Tibial nerve (tissue), 4 donors: Measurements from ENCODE around the gene MTUS2. TPM values are rescaled to one million over a fixed set of nuclear protein-coding genes. Genes with fewer than 3 reads are reported as not detected.

Experiments used
- DNase-seq, 2 donors: peaks; one replicate each; pipeline ENCODE4 v3.0.0-alpha.2; 2019; ENCODE audit warnings: low spot score in 2 of 2
- H3K27ac ChIP-seq, 4 donors: fragments of 200-600 bp; sonication (generic) in 3 of 4; one replicate each; pipeline ENCODE4 v1.5.1; 2017 to 2019; ENCODE audit warnings: mild to moderate bottlenecking in 1 of 4
- H3K27me3 ChIP-seq, 2 donors: fragments of 200-600 bp; sonication (generic) in 1 of 2; one replicate each; pipeline versions ENCODE4 v1.5.1 to v1.6.0; 2017 to 2019
- H3K36me3 ChIP-seq, 3 donors: fragments of 200-600 bp; sonication (generic); one replicate each; pipeline ENCODE4 v1.5.1; 2018 to 2019
- H3K4me1 ChIP-seq, 4 donors: fragments of 200-600 bp; sonication (generic) in 3 of 4; one replicate each; pipeline ENCODE4 v1.5.1; 2017 to 2019
- H3K4me3 ChIP-seq, 4 donors: fragments of 200-600 bp; sonication (generic) in 3 of 4; one replicate each; pipeline ENCODE4 v1.5.1; 2017 to 2019; ENCODE audit warnings: mild to moderate bottlenecking in 1 of 4, moderate library complexity in 1 of 4
- H3K9me3 ChIP-seq, 4 donors: fragments of 200-600 bp; sonication (generic) in 3 of 4; one replicate each; pipeline ENCODE4 v1.5.1; 2017 to 2019
- EP300 ChIP-seq, 2 donors: sonication (generic); formaldehyde crosslinking; IDR thresholded peaks; one replicate each; pipeline ENCODE4 v1.6.1; 2017; ENCODE audit warnings: antibody characterized with exemption in 2 of 2, mild to moderate bottlenecking in 1 of 2
- POLR2A ChIP-seq, 2 donors: fragments of 450-650 bp; IDR thresholded peaks; one replicate each; pipeline ENCODE4 v1.6.1; 2017; ENCODE audit warnings: antibody characterized with exemption in 2 of 2, mild to moderate bottlenecking in 2 of 2, moderate library complexity in 2 of 2
- WGBS, 2 donors: methylation state at CpG; one replicate each; pipeline ENCODE4 v1.1.5; 2018; 5-methylcytosine and 5-hydroxymethylcytosine counted together
- total RNA-seq, 4 donors: library from RNA; depleted of rRNA; stranded (reverse); fragments of >200 nt; gene quantifications; one replicate each; pipeline ENCODE4 v1.1.0, GENCODE V29; 2016
- TF ChIP-seq, protein P1 (sequence below), 5 experiments: fragments of 200-600 bp in 3 of 5; fragments of 450-650 bp in 2 of 5; sonication (generic) in 3 of 5; IDR thresholded peaks; one replicate each; pipeline ENCODE4 v1.5.1; 2016 to 2019; ENCODE audit warnings: antibody characterized with exemption in 5 of 5, mild to moderate bottlenecking in 3 of 5, moderate library complexity in 2 of 5

Gene MTUS2
- total RNA-seq, 4 donors from 2014 or later, result 0.20 TPM; not detected in 3

DNA sequence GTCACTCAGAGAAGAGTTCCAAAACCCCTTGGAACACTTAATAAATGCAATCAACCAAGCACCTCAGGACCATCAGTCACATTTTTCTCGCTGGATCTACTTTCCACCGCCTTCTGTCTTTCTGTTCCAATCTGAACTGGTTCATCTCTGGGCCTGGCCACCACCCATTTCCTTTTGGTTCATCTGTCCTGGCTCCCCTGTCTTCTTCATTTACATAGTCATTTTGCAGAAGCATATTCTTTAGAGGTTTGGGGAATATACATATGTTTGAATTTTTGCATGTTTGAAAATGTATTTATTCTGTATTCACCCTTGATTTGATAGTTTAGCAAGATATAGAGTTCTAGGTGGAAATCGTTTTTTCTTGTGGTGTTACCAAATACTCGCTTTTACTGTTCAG, 188.2 kb downstream of the MTUS2 start:
- Histone ChIP-seq H3K36me3 (no peaks in the 10 kb centered on the region), H3K27ac (no peak overlapping the region), H3K4me1 (no peaks in the 10 kb centered on the region), H3K9me3 (no peaks in the 10 kb centered on the region), H3K4me3 (no peak overlapping the region), H3K27me3 (no peaks in the 10 kb centered on the region)
- 86 to 88% methylated on average over 4 of the region's 4 CpGs for WGBS, 2 donors
- no peak for TF ChIP-seq POLR2A (IDR thresholded peaks at IDR 0.05)
- TF ChIP-seq, protein P1, sequence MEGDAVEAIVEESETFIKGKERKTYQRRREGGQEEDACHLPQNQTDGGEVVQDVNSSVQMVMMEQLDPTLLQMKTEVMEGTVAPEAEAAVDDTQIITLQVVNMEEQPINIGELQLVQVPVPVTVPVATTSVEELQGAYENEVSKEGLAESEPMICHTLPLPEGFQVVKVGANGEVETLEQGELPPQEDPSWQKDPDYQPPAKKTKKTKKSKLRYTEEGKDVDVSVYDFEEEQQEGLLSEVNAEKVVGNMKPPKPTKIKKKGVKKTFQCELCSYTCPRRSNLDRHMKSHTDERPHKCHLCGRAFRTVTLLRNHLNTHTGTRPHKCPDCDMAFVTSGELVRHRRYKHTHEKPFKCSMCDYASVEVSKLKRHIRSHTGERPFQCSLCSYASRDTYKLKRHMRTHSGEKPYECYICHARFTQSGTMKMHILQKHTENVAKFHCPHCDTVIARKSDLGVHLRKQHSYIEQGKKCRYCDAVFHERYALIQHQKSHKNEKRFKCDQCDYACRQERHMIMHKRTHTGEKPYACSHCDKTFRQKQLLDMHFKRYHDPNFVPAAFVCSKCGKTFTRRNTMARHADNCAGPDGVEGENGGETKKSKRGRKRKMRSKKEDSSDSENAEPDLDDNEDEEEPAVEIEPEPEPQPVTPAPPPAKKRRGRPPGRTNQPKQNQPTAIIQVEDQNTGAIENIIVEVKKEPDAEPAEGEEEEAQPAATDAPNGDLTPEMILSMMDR (IDR thresholded peaks at IDR 0.05), result no peak
- no peak for TF ChIP-seq EP300 (IDR thresholded peaks at IDR 0.05)
- no peak for DNase-seq

DNA sequence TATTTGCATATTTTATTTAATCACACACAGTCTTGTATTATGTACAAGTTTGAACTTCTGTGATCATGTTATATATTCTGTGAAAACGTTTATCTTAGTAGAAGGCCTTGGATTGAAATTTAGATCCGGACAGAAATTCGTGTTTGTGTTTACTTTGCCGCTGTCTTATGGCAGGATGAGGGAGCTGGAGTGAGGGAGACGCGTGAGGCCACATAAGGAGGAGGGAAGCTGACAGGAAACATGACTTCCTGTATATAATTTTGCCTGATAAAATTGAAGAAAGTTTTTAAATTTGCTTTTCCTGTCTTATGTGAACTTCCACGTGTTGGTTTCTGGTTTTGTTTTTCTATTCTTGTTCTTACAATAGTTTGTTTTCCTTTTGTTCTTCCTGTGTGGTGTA, 200.2 kb downstream of the MTUS2 start:
- no peak for TF ChIP-seq POLR2A (IDR thresholded peaks at IDR 0.05)
- TF ChIP-seq, protein P1 (IDR thresholded peaks at IDR 0.05), result no peak
- TF ChIP-seq EP300 (IDR thresholded peaks at IDR 0.05), result no peak
- 37 to 39% methylated on average over 7 of the region's 7 CpGs for WGBS, 2 donors
- Histone ChIP-seq H3K4me3 (no peak overlapping the region), H3K9me3 (no peaks in the 10 kb centered on the region), H3K36me3 (no peaks in the 10 kb centered on the region), H3K27me3 (no peaks in the 10 kb centered on the region), H3K27ac (no peak overlapping the region), H3K4me1 (no peaks in the 10 kb centered on the region)
- no peak for DNase-seq

- no peak overlapping the region for H3K4me3 ChIP-seq
- H3K4me1 ChIP-seq, result no peaks in the 10 kb centered on the region
- 54 to 60% methylated on average over 2 of the region's 2 CpGs for whole genome bisulfite sequencing, 2 donors
- no peaks in the 10 kb centered on the region for H3K27me3 ChIP-seq
- no peak for DNase-seq
- TF ChIP-seq, protein P1 (IDR thresholded peaks at IDR 0.05), result no peak
- H3K27ac ChIP-seq, result no peak overlapping the region
- no peaks in the 10 kb centered on the region for H3K9me3 ChIP-seq
- no peaks in the 10 kb centered on the region for H3K36me3 ChIP-seq
Observed at GRCh38 chr13:29021311-29021710, 201.2 kb downstream of the MTUS2 start.

- Histone ChIP-seq H3K9me3 (no peaks in the 10 kb centered on the region), H3K4me3 (no peak overlapping the region), H3K4me1 (no peaks in the 10 kb centered on the region), H3K36me3 (no peaks in the 10 kb centered on the region), H3K27ac (no peak overlapping the region), H3K27me3 (no peaks in the 10 kb centered on the region)
- TF ChIP-seq POLR2A (IDR thresholded peaks at IDR 0.05) (no peak), EP300 (IDR thresholded peaks at IDR 0.05) (no peak)
- TF ChIP-seq, protein P1 (IDR thresholded peaks at IDR 0.05), result no peak
- DNase-seq, result no peak
- WGBS, 2 donors, result 74 to 79% methylated on average over 5 of the region's 5 CpGs
Observed at GRCh38 chr13:29021717-29022116, 201.6 kb downstream of the MTUS2 start.

DNA sequence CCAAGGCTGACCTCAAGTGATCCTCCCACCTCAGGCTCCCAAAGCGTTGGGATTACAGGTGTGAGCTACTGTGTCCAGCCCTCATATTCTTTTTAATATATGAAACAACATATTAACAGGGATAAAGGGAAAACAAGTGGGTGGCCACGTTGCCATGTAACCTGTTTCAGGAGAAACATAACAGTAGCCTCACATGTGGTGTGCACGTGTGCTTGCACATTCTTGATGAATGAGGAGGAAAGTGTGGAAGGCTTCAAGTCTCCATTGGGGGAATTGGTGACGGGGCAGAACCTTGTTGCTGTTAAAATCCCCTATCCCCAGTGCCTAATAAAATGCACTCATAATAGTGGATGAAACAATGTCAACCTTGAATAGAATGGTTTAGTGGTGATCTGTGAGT, 202.3 kb downstream of the MTUS2 start:
- peaks cover 0 to 1% (median 0%) of the 10 kb centered on the region in 4 donors for H3K9me3 ChIP-seq
- H3K4me1 ChIP-seq, result no peaks in the 10 kb centered on the region
- no peak overlapping the region for H3K4me3 ChIP-seq
- TF ChIP-seq POLR2A (IDR thresholded peaks at IDR 0.05), result no peak
- TF ChIP-seq, protein P1 (IDR thresholded peaks at IDR 0.05), result no peak
- no peak for TF ChIP-seq EP300 (IDR thresholded peaks at IDR 0.05)
- 54% methylated on average over 4 of the region's 4 CpGs for WGBS, 2 donors
- no peaks in the 10 kb centered on the region for H3K36me3 ChIP-seq
- H3K27me3 ChIP-seq, result no peaks in the 10 kb centered on the region
- no peak for DNase-seq
- H3K27ac ChIP-seq, result no peak overlapping the region
